ENCODE data around the gene UTS2. TPM values are rescaled to one million over a fixed set of nuclear protein-coding genes. Genes with fewer than 3 reads are reported as not detected.

The UTS2 gene, protein sequence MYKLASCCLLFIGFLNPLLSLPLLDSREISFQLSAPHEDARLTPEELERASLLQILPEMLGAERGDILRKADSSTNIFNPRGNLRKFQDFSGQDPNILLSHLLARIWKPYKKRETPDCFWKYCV
- not detected for polyA plus RNA-seq (2013, experiment 1 of 2)
- not detected for polyA plus RNA-seq (2013, experiment 2 of 2)

GRCh38 chr1:7852804-7853683 is at the start of gene UTS2:
TSS of gene UTS2 (minus strand) at chr1:7853065. CDS start at chr1:7853003, 62 bp downstream.
- 71% methylated on average over 8 of the region's 10 CpGs for WGBS
- Histone ChIP-seq H2BK12ac (ENCODE audit: low read length in 2 of 2) (no peak within 1 kb of the TSS), H3K9ac (ENCODE audit: low read length) (no peak within 1 kb of the TSS), H3K27ac (ENCODE audit: low read length, poor library complexity, severe bottlenecking) (no peak within 1 kb of the TSS), H2BK15ac (ENCODE audit: low read depth, poor library complexity, severe bottlenecking) (no peak within 1 kb of the TSS), H3K14ac (ENCODE audit: low read length in 2 of 2) (no peak within 1 kb of the TSS), H3K18ac (ENCODE audit: low read depth in 1 of 2, low read length in 2 of 2) (no peak within 1 kb of the TSS), H2BK5ac (ENCODE audit: low read depth, low read length, poor library complexity, severe bottlenecking) (no peak within 1 kb of the TSS), H3K4me2 (ENCODE audit: low read length, poor library complexity, severe bottlenecking) (no peak within 1 kb of the TSS), H2AFZ (ENCODE audit: low read depth, low read length) (no peak within 1 kb of the TSS), H3K4me3 (ENCODE audit: insufficient read depth in 1 of 2, low read depth in 1 of 2, low read length in 2 of 2) (no peak within 1 kb of the TSS), H4K8ac (ENCODE audit: low read length) (no peak within 1 kb of the TSS), H2BK120ac (ENCODE audit: low read depth, low read length) (no peak within 1 kb of the TSS), H3K4me1 (ENCODE audit: control insufficient read depth, insufficient read depth, low read depth, low read length) (no peaks in the 10 kb centered on the region), H3K4ac (ENCODE audit: low read depth in 1 of 2, low read length in 2 of 2) (peak within 1 kb of the TSS in 1 of 2 experiments; percentile 59), H3K9me3 (ENCODE audit: control insufficient read depth, low read length) (no peaks in the 10 kb centered on the region), H3K23ac (ENCODE audit: low read length in 2 of 2) (no peak within 1 kb of the TSS), H4K91ac (ENCODE audit: low read length) (no peak within 1 kb of the TSS), H3K79me1 (replicated peaks; ENCODE audit: low read length, poor library complexity, severe bottlenecking) (no peaks in the 10 kb centered on the region), H3K36me3 (ENCODE audit: control insufficient read depth in 1 of 2, insufficient read depth in 2 of 2, low read depth in 1 of 2, low read length in 2 of 2) (no peaks in the 10 kb centered on the region), H3K27me3 (ENCODE audit: control insufficient read depth in 1 of 2, insufficient read depth in 1 of 2, low read length in 2 of 2) (no peaks in the 10 kb centered on the region), H2AK5ac (ENCODE audit: low read length, severe bottlenecking) (no peak within 1 kb of the TSS)
- no peak for DNase-seq

GRCh38 chr1:7899741-7900140 is 46.9 kb upstream of the UTS2 start:
- H2BK15ac ChIP-seq (ENCODE audit: low read depth, poor library complexity, severe bottlenecking): no peak overlapping the region

GRCh38 chr1:7898962-7899361 is 46.1 kb upstream of the UTS2 start:
- no peak overlapping the region for H3K4me3 ChIP-seq (ENCODE audit: insufficient read depth in 1 of 2, low read depth in 1 of 2, low read length in 2 of 2)
- H3K79me1 ChIP-seq (replicated peaks; ENCODE audit: low read length, poor library complexity, severe bottlenecking): no peaks in the 10 kb centered on the region
- H3K9me3 ChIP-seq (ENCODE audit: control insufficient read depth, low read length): no peaks in the 10 kb centered on the region
- no peak overlapping the region for H3K18ac ChIP-seq (ENCODE audit: low read depth in 1 of 2, low read length in 2 of 2)
- H2BK5ac ChIP-seq (ENCODE audit: low read depth, low read length, poor library complexity, severe bottlenecking): no peak overlapping the region
- H3K27ac ChIP-seq (ENCODE audit: low read length, poor library complexity, severe bottlenecking): no peak overlapping the region
- H3K4me1 ChIP-seq (ENCODE audit: control insufficient read depth, insufficient read depth, low read depth, low read length): no peaks in the 10 kb centered on the region
- no peak overlapping the region for H3K4ac ChIP-seq (ENCODE audit: low read depth in 1 of 2, low read length in 2 of 2)
- no peak overlapping the region for H2AK5ac ChIP-seq (ENCODE audit: low read length, severe bottlenecking)
- no peak overlapping the region for H4K8ac ChIP-seq (ENCODE audit: low read length)
- no peak overlapping the region for H2BK15ac ChIP-seq (ENCODE audit: low read depth, poor library complexity, severe bottlenecking)
- no peak overlapping the region for H3K14ac ChIP-seq (ENCODE audit: low read length in 2 of 2)
- 89% methylated on average over 3 of the region's 5 CpGs for WGBS
- H3K27me3 ChIP-seq (ENCODE audit: control insufficient read depth in 1 of 2, insufficient read depth in 1 of 2, low read length in 2 of 2): peaks cover 0 to 9% of the 10 kb centered on the region in 2 experiments
- H2BK12ac ChIP-seq (ENCODE audit: low read length in 2 of 2): no peak overlapping the region
- no peak overlapping the region for H3K23ac ChIP-seq (ENCODE audit: low read length in 2 of 2)
- DNase-seq: no peak
- H2AFZ ChIP-seq (ENCODE audit: low read depth, low read length): no peak overlapping the region
- H3K9ac ChIP-seq (ENCODE audit: low read length): no peak overlapping the region
- no peak overlapping the region for H4K91ac ChIP-seq (ENCODE audit: low read length)
- no peaks in the 10 kb centered on the region for H3K36me3 ChIP-seq (ENCODE audit: control insufficient read depth in 1 of 2, insufficient read depth in 2 of 2, low read depth in 1 of 2, low read length in 2 of 2)
- no peak overlapping the region for H2BK120ac ChIP-seq (ENCODE audit: low read depth, low read length)
- no peak overlapping the region for H3K4me2 ChIP-seq (ENCODE audit: low read length, poor library complexity, severe bottlenecking)

More at GRCh38 chr1:7899741-7900140, 46.9 kb upstream of the UTS2 start:
- 77% methylated on average over 4 of the region's 4 CpGs for WGBS
- H3K36me3 ChIP-seq (ENCODE audit: control insufficient read depth in 1 of 2, insufficient read depth in 2 of 2, low read depth in 1 of 2, low read length in 2 of 2): no peaks in the 10 kb centered on the region
- H4K91ac ChIP-seq (ENCODE audit: low read length): no peak overlapping the region
- H2BK5ac ChIP-seq (ENCODE audit: low read depth, low read length, poor library complexity, severe bottlenecking): no peak overlapping the region
- no peak overlapping the region for H3K9ac ChIP-seq (ENCODE audit: low read length)
- DNase-seq: peak; percentile 22
- no peaks in the 10 kb centered on the region for H3K79me1 ChIP-seq (replicated peaks; ENCODE audit: low read length, poor library complexity, severe bottlenecking)
- H2AK5ac ChIP-seq (ENCODE audit: low read length, severe bottlenecking): no peak overlapping the region
- no peak overlapping the region for H3K18ac ChIP-seq (ENCODE audit: low read depth in 1 of 2, low read length in 2 of 2)
- H2BK12ac ChIP-seq (ENCODE audit: low read length in 2 of 2): no peak overlapping the region
- no peak overlapping the region for H3K4me3 ChIP-seq (ENCODE audit: insufficient read depth in 1 of 2, low read depth in 1 of 2, low read length in 2 of 2)
- no peak overlapping the region for H3K4ac ChIP-seq (ENCODE audit: low read depth in 1 of 2, low read length in 2 of 2)
- no peak overlapping the region for H3K23ac ChIP-seq (ENCODE audit: low read length in 2 of 2)
- peaks cover 0 to 9% of the 10 kb centered on the region in 2 experiments for H3K27me3 ChIP-seq (ENCODE audit: control insufficient read depth in 1 of 2, insufficient read depth in 1 of 2, low read length in 2 of 2)
- no peak overlapping the region for H2BK120ac ChIP-seq (ENCODE audit: low read depth, low read length)
- H3K9me3 ChIP-seq (ENCODE audit: control insufficient read depth, low read length): no peaks in the 10 kb centered on the region
- no peak overlapping the region for H4K8ac ChIP-seq (ENCODE audit: low read length)
- H2AFZ ChIP-seq (ENCODE audit: low read depth, low read length): no peak overlapping the region
- H3K4me1 ChIP-seq (ENCODE audit: control insufficient read depth, insufficient read depth, low read depth, low read length): no peaks in the 10 kb centered on the region
- no peak overlapping the region for H3K4me2 ChIP-seq (ENCODE audit: low read length, poor library complexity, severe bottlenecking)
- no peak overlapping the region for H3K14ac ChIP-seq (ENCODE audit: low read length in 2 of 2)
- H3K27ac ChIP-seq (ENCODE audit: low read length, poor library complexity, severe bottlenecking): no peak overlapping the region

DNA sequence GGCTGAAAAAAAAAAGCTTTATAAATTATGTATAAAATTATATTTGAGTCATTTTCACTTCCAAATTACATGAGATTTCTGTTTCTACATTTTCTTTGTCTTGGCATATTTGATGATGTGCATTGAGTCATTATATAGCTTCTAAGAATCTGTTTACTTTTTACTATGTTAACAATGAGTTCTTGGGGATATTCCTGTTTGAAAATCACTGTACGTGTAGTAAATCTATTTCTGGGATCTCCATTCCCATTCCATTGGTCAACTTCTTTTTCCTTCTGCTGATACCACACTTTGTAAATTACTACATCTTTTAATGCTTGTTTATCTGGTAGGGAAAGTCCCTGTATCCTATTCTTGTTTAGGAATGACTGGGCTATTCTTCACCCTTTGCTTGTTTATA is 44.1 kb upstream of the UTS2 start:
- Histone ChIP-seq H2BK12ac (ENCODE audit: low read length in 2 of 2) (no peak overlapping the region), H4K8ac (ENCODE audit: low read length) (no peak overlapping the region), H3K79me1 (replicated peaks; ENCODE audit: low read length, poor library complexity, severe bottlenecking) (no peaks in the 10 kb centered on the region), H2BK120ac (ENCODE audit: low read depth, low read length) (no peak overlapping the region), H2AK5ac (ENCODE audit: low read length, severe bottlenecking) (no peak overlapping the region), H2BK15ac (ENCODE audit: low read depth, poor library complexity, severe bottlenecking) (no peak overlapping the region), H3K18ac (ENCODE audit: low read depth in 1 of 2, low read length in 2 of 2) (no peak overlapping the region), H3K9ac (ENCODE audit: low read length) (no peak overlapping the region), H3K4me1 (ENCODE audit: control insufficient read depth, insufficient read depth, low read depth, low read length) (no peaks in the 10 kb centered on the region), H3K36me3 (ENCODE audit: control insufficient read depth in 1 of 2, insufficient read depth in 2 of 2, low read depth in 1 of 2, low read length in 2 of 2) (no peaks in the 10 kb centered on the region), H3K9me3 (ENCODE audit: control insufficient read depth, low read length) (no peaks in the 10 kb centered on the region), H3K27me3 (ENCODE audit: control insufficient read depth in 1 of 2, insufficient read depth in 1 of 2, low read length in 2 of 2) (peaks cover 1 to 5% of the 10 kb centered on the region in 2 experiments), H3K4me3 (ENCODE audit: insufficient read depth in 1 of 2, low read depth in 1 of 2, low read length in 2 of 2) (no peak overlapping the region), H3K27ac (ENCODE audit: low read length, poor library complexity, severe bottlenecking) (no peak overlapping the region), H4K91ac (ENCODE audit: low read length) (no peak overlapping the region), H2BK5ac (ENCODE audit: low read depth, low read length, poor library complexity, severe bottlenecking) (no peak overlapping the region), H2AFZ (ENCODE audit: low read depth, low read length) (no peak overlapping the region), H3K4me2 (ENCODE audit: low read length, poor library complexity, severe bottlenecking) (no peak overlapping the region), H3K4ac (ENCODE audit: low read depth in 1 of 2, low read length in 2 of 2) (no peak overlapping the region), H3K14ac (ENCODE audit: low read length in 2 of 2) (no peak overlapping the region), H3K23ac (ENCODE audit: low read length in 2 of 2) (no peak overlapping the region)
- WGBS: no CpG with 5 or more reads among the region's 1 CpG
- no peak for DNase-seq
